NCI-H146 (cell line): ENCODE data around the gene CXCR1.
"Not testable (repeated sequence)": the region's sequence is repeated elsewhere in the genome, so short reads cannot be mapped to it uniquely, and the experiment has no call there.

ENCODE experiments used
- DNase-seq: peaks from one replicate; lab custom pipeline; 2025; lab: John Stamatoyannopoulos, UW

CXCR1 gene

GRCh38 chr2:218166791-218167190 lies at the start of gene CXCR1:
CXCR1 (minus strand) TSS chr2:218166962; CDS start chr2:218165211, 1,751 bp downstream.
- DNase-seq: no peak

- peak; percentile 24 for DNase-seq
Measured at GRCh38 chr2:218216336-218216673, 49.5 kb upstream of the CXCR1 start.

GRCh38 chr2:218214116-218214515 lies 47.4 kb upstream of the CXCR1 start:
- no peak for DNase-seq

- DNase-seq: no peak
Measured at GRCh38 chr2:218209078-218209477, 42.3 kb upstream of the CXCR1 start.

GRCh38 chr2:218202266-218202665 lies 35.5 kb upstream of the CXCR1 start:
- DNase-seq: no peak

GRCh38 chr2:218196974-218197373 lies 30.2 kb upstream of the CXCR1 start:
- DNase-seq: no peak

- DNase-seq: no peak
Measured at GRCh38 chr2:218194880-218195279, 28.1 kb upstream of the CXCR1 start.

GRCh38 chr2:218193701-218194100 lies 26.9 kb upstream of the CXCR1 start:
- DNase-seq: no peak

GRCh38 chr2:218192902-218193430 lies 26.2 kb upstream of the CXCR1 start:
- no peak for DNase-seq

GRCh38 chr2:218188528-218188927 lies 21.8 kb upstream of the CXCR1 start:
- DNase-seq: no peak

GRCh38 chr2:218187296-218188015 lies 20.7 kb upstream of the CXCR1 start:
- no peak for DNase-seq

GRCh38 chr2:218186876-218187275 lies 20.1 kb upstream of the CXCR1 start:
- DNase-seq: no peak

- DNase-seq: peak; percentile 60
Measured at GRCh38 chr2:218186355-218186766, 19.6 kb upstream of the CXCR1 start.

- DNase-seq: no peak
Measured at GRCh38 chr2:218184331-218184730, 17.6 kb upstream of the CXCR1 start.

- DNase-seq: no peak
Measured at GRCh38 chr2:218180467-218181114, 13.8 kb upstream of the CXCR1 start.

- DNase-seq: no peak
Measured at GRCh38 chr2:218179782-218180181, 13.0 kb upstream of the CXCR1 start.

- DNase-seq: no peak
Measured at GRCh38 chr2:218172845-218173244, 6.1 kb upstream of the CXCR1 start.

- not testable (repeated sequence) for DNase-seq
Measured at GRCh38 chr2:218171744-218172143, 5.0 kb upstream of the CXCR1 start.

GRCh38 chr2:218169757-218170546 lies 3.2 kb upstream of the CXCR1 start:
- no peak for DNase-seq

GRCh38 chr2:218168635-218169462 lies 2.1 kb upstream of the CXCR1 start:
- peak; percentile 1 for DNase-seq

- no peak for DNase-seq
Measured at GRCh38 chr2:218168016-218168415, 1.3 kb upstream of the CXCR1 start.

- DNase-seq: no peak
Measured at GRCh38 chr2:218162814-218163213, 3.9 kb downstream of the CXCR1 start.
